Hepatocyte (in vitro differentiated cells): ENCODE results near the gene CIDEC. TPM values are rescaled to one million over a fixed set of nuclear protein-coding genes. Genes with fewer than 3 reads are reported as not detected.
"Not testable (repeated sequence)": the region's sequence is repeated elsewhere in the genome, so short reads cannot be mapped to it uniquely, and the experiment has no call there.

ENCODE experiments used
- DNase-seq: peaks from one replicate; pipeline ENCODE4 v3.0.0-alpha.2; 2016; ENCODE audit warnings: low spot score
- H2AFZ ChIP-seq: fragments of 200-600 bp; sonication (generic); 2 replicates; pipeline ENCODE4 v1.6.0; 2016; ENCODE audit warnings: antibody characterized with exemption, mild to moderate bottlenecking
- H3K27ac ChIP-seq: fragments of 200-600 bp; sonication (generic); 2 replicates; pipeline ENCODE4 v1.5.1; 2016; ENCODE audit warnings: mild to moderate bottlenecking
- H3K27me3 ChIP-seq: fragments of 200-600 bp; sonication (generic); 2 replicates; pipeline ENCODE4 v1.6.1; 2016
- H3K36me3 ChIP-seq: fragments of 200-600 bp; sonication (generic); replicated peaks from 2 replicates; pipeline ENCODE4 v1.5.1; 2016; ENCODE audit warnings: low read depth; ENCODE audit not compliant: insufficient read depth
- H3K4me1 ChIP-seq: fragments of 200-600 bp; sonication (generic); 2 replicates; pipeline ENCODE4 v1.5.1; 2016; ENCODE audit warnings: mild to moderate bottlenecking, moderate library complexity; ENCODE audit not compliant: insufficient read depth
- H3K4me2 ChIP-seq: fragments of 200-600 bp; sonication (generic); 2 replicates; pipeline ENCODE4 v1.6.0; 2016
- H3K4me3 ChIP-seq: fragments of 200-600 bp; sonication (generic); 2 replicates; pipeline ENCODE4 v1.5.1; 2016; ENCODE audit warnings: mild to moderate bottlenecking
- H3K79me2 ChIP-seq: fragments of 200-600 bp; sonication (generic); 2 replicates; pipeline ENCODE4 v1.6.0; 2017; ENCODE audit warnings: mild to moderate bottlenecking
- H3K9me2 ChIP-seq: fragments of 200-600 bp; sonication (generic); replicated peaks from 2 replicates; pipeline ENCODE4 v1.6.0; 2017; ENCODE audit warnings: mild to moderate bottlenecking; ENCODE audit not compliant: insufficient read depth
- H3K9me3 ChIP-seq: fragments of 200-600 bp; sonication (generic); 2 replicates; pipeline ENCODE4 v1.5.1; 2016; ENCODE audit warnings: low read depth, mild to moderate bottlenecking
- H4K20me1 ChIP-seq: fragments of 200-600 bp; sonication (generic); 2 replicates; pipeline ENCODE4 v1.6.0; 2016; ENCODE audit warnings: mild to moderate bottlenecking; ENCODE audit not compliant: insufficient read depth, poor library complexity, severe bottlenecking
- CTCF ChIP-seq: fragments of 200-600 bp; sonication (generic); IDR thresholded peaks from 2 replicates; pipeline ENCODE4 v1.5.1; 2016; ENCODE audit warnings: antibody characterized with exemption, mild to moderate bottlenecking; ENCODE audit not compliant: poor library complexity
- EZH2 ChIP-seq: fragments of 200-600 bp; sonication (generic); IDR thresholded peaks from 2 replicates; pipeline ENCODE4 v1.6.1; 2016; ENCODE audit warnings: antibody characterized with exemption, mild to moderate bottlenecking, borderline replicate concordance
- EZH2phosphoT487 ChIP-seq: fragments of 200-600 bp; sonication (generic); IDR thresholded peaks from one replicate; pipeline ENCODE4 v1.6.1; 2018; ENCODE audit warnings: antibody characterized with exemption, mild to moderate bottlenecking, low read depth, moderate library complexity; ENCODE audit not compliant: unreplicated experiment, severe bottlenecking
- WGBS: methylation state at CpG from one replicate; pipeline ENCODE4 v1.1.6; 2016; ENCODE audit warnings: low lambda C conversion rate; ENCODE audit errors: missing lambda C conversion rate; 5-methylcytosine and 5-hydroxymethylcytosine counted together
- polyA plus RNA-seq: library from polyadenylated mRNA; unstranded; fragments of >200 nt; fragmentation: Nextera tagmentation; extraction: Ambion mirVana; gene quantifications from 2 replicates; pipeline ENCODE4 v1.2.1, GENCODE V29; 2016
- total RNA-seq: library from RNA; depleted of rRNA; stranded (reverse); fragments of >200 nt; gene quantifications from 2 replicates; pipeline ENCODE4 v1.2.3, GENCODE V29; 2014

CIDEC gene
- total and polyA plus RNA-seq, 2 experiments from 2014 or later: 16.6 to 37.3 TPM

DNA sequence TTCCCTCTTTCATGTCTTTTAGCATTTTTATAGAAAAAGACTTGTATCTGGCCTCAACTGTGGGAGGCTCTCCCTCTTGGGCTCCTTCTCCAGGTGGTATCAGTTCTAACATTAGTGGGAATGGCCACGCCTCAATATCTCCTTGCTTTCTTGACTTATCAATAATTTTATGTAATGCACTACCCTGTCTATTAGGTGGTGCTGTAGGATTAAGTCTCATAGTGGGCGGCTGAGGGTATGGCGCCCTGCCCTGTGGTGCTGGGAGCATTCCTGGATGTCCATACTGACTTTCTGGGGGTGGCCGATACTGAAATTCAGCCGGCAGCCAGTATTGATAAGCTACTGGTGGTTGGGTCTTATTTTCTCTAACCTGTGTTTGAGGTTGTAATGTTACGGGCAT lies 27.5 kb downstream of the CIDEC start:
- DNase-seq: no peak
- Histone ChIP-seq H4K20me1 (no peaks in the 10 kb centered on the region), H3K27me3 (no peaks in the 10 kb centered on the region), H3K9me2 (no peaks in the 10 kb centered on the region), H3K36me3 (no peaks in the 10 kb centered on the region), H3K79me2 (no peaks in the 10 kb centered on the region), H2AFZ (no peak overlapping the region), H3K4me1 (no peaks in the 10 kb centered on the region), H3K4me3 (no peak overlapping the region), H3K4me2 (no peak overlapping the region), H3K27ac (no peak overlapping the region), H3K9me3 (no peaks in the 10 kb centered on the region)
- WGBS: 94% methylated on average over 6 of the region's 6 CpGs
- no peak for TF ChIP-seq EZH2phosphoT487
- TF ChIP-seq EZH2: no peak
- no peak for TF ChIP-seq CTCF

- not testable (repeated sequence) for H4K20me1 ChIP-seq, H3K9me3 ChIP-seq, H3K27ac ChIP-seq, H3K27me3 ChIP-seq, H3K79me2 ChIP-seq, DNase-seq, H3K4me1 ChIP-seq, H3K36me3 ChIP-seq, H3K4me3 ChIP-seq, H2AFZ ChIP-seq, H3K4me2 ChIP-seq, H3K9me2 ChIP-seq
- 71% methylated on average over 6 of the region's 6 CpGs for WGBS
These were observed 28.1 kb downstream of the CIDEC start for GRCh38 chr3:9851926-9852325.

DNA sequence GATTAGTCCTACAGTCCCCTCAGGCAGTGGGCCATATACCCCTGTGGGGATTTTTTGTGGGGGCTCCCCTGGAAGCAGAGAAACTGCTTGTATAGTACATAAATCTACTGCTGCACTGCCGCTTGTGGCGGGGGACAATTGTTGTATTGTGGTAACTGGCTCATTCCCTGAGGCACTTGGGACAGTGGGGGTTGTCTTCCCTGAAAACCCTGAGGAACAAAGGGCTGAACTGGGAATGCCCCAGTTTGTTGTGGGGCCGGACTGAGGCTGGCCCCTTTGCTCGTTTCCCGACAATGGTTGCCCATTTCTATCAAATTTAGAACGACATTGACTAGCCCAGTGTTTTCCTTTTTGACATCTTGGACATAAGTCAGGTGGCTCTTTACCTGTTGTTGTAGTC lies 28.7 kb downstream of the CIDEC start:
- not testable (repeated sequence) for H2AFZ ChIP-seq, H3K9me3 ChIP-seq, H3K27ac ChIP-seq, H3K9me2 ChIP-seq, H3K27me3 ChIP-seq, H3K4me2 ChIP-seq, H3K79me2 ChIP-seq, H4K20me1 ChIP-seq, H3K36me3 ChIP-seq, H3K4me1 ChIP-seq, DNase-seq, H3K4me3 ChIP-seq
- 81% methylated on average over 6 of the region's 6 CpGs for WGBS

GRCh38 chr3:9848860-9849259 lies 31.2 kb downstream of the CIDEC start:
- H3K36me3 ChIP-seq: not testable (repeated sequence)

GRCh38 chr3:9847870-9848269 lies 32.2 kb downstream of the CIDEC start:
- not testable (repeated sequence) for DNase-seq, H3K79me2 ChIP-seq, H3K27ac ChIP-seq, H2AFZ ChIP-seq, H3K4me1 ChIP-seq, H3K9me2 ChIP-seq, H3K9me3 ChIP-seq, H3K27me3 ChIP-seq, H3K4me3 ChIP-seq, H3K4me2 ChIP-seq, H3K36me3 ChIP-seq, H4K20me1 ChIP-seq
- WGBS: 46% methylated on average over 9 of the region's 9 CpGs

More at GRCh38 chr3:9848860-9849259, 31.2 kb downstream of the CIDEC start:
- not testable (repeated sequence) for H2AFZ ChIP-seq, H3K27ac ChIP-seq, H3K27me3 ChIP-seq, DNase-seq, H3K4me2 ChIP-seq, H3K79me2 ChIP-seq, H4K20me1 ChIP-seq, H3K9me2 ChIP-seq, H3K9me3 ChIP-seq, H3K4me3 ChIP-seq, H3K4me1 ChIP-seq
- WGBS: 42% methylated on average over 4 of the region's 4 CpGs
- TF ChIP-seq CTCF: peak; percentile 72
